Calu3 (cell line): ENCODE data around the gene EMC1. TPM values are rescaled to one million over a fixed set of nuclear protein-coding genes. Genes with fewer than 3 reads are reported as not detected.
A peak's percentile ranks its signal among the peaks of the same experiment; 100 is the strongest.
"Not testable (repeated sequence)": the region's sequence is repeated elsewhere in the genome, so short reads cannot be mapped to it uniquely, and the experiment has no call there.

ENCODE experiments used
- BruUV-seq: library from RNA; stranded (reverse); fragments of 400-500 nt; replicated peaks from 2 replicates; lab custom pipeline; 2021; lab: Mats Ljungman, UMichigan
- CTCF ChIA-PET: fragments of 300-600 bp; sonication (Branson Sonifier 250); formaldehyde crosslinking; loops from one replicate; lab custom pipeline; 2022; ENCODE audit warnings: antibody characterized with exemption; lab: Charles Lee
- DNase-seq: peaks from one replicate; pipeline ENCODE4 v3.0.0; 2022
- H3K27ac Mint-ChIP-seq: one replicate; pipeline ENCODE4 v1.8.0; 2022; ENCODE audit warnings: mixed read lengths; ENCODE audit not compliant: unreplicated experiment
- H3K27me3 Mint-ChIP-seq: one replicate; pipeline ENCODE4 v1.8.0; 2022; ENCODE audit warnings: mixed read lengths; ENCODE audit not compliant: unreplicated experiment
- H3K36me3 Mint-ChIP-seq: one replicate; pipeline ENCODE4 v1.8.0; 2022; ENCODE audit warnings: mild to moderate bottlenecking, moderate library complexity, mixed read lengths; ENCODE audit not compliant: insufficient read depth, unreplicated experiment
- H3K4me1 Mint-ChIP-seq: one replicate; pipeline ENCODE4 v1.8.0; 2022; ENCODE audit warnings: mild to moderate bottlenecking, low read depth, mixed read lengths; ENCODE audit not compliant: unreplicated experiment
- H3K4me3 Mint-ChIP-seq: one replicate; pipeline ENCODE4 v1.8.0; 2022; ENCODE audit warnings: mild to moderate bottlenecking, low read depth, moderate library complexity, mixed read lengths; ENCODE audit not compliant: unreplicated experiment
- H3K9me3 Mint-ChIP-seq: one replicate; pipeline ENCODE4 v1.8.0; 2022; ENCODE audit warnings: low read depth, mixed read lengths; ENCODE audit not compliant: unreplicated experiment
- CTCF ChIP-seq: fragments of 200-600 bp; IDR thresholded peaks from one replicate; pipeline ENCODE4 v1.8.0; 2022; ENCODE audit warnings: antibody characterized with exemption; ENCODE audit not compliant: unreplicated experiment
- intact Hi-C: fragments of 100-400 bp; cut with micrococcal nuclease; formaldehyde crosslinking; loops from one replicate; pipeline ENCODE4 v1.10.0; 2022; ENCODE audit not compliant: unreplicated experiment
- total RNA-seq: library from RNA; stranded (reverse); gene quantifications from 2 replicates; pipeline ENCODE4 v1.2.3, GENCODE V29; 2022

Gene EMC1
- total RNA-seq, 1 experiment from 2014 or later = 53.4 TPM

GRCh38 chr1:19274636-19275035 lies 23.3 kb upstream of the EMC1 start:
- CTCF ChIA-PET = no interaction called here
- no TSS peak for BruUV-seq
- peaks cover 14% of the 10 kb centered on the region for H3K36me3 Mint-ChIP-seq
- no peak overlapping the region for H3K27ac Mint-ChIP-seq
- H3K27me3 Mint-ChIP-seq = no peaks in the 10 kb centered on the region
- DNase-seq = no peak
- H3K9me3 Mint-ChIP-seq = no peaks in the 10 kb centered on the region
- peaks cover 16% of the 10 kb centered on the region for H3K4me1 Mint-ChIP-seq
- no peak for TF ChIP-seq CTCF
- intact Hi-C loops = no loop called here
- H3K4me3 Mint-ChIP-seq = peak overlapping the region; percentile 76

- intact Hi-C loops, DNase-seq, H3K27me3 Mint-ChIP-seq, H3K9me3 Mint-ChIP-seq, BruUV-seq, CTCF ChIA-PET: not testable (repeated sequence)
- H3K27ac Mint-ChIP-seq = peak overlapping the region; percentile 32
- peaks cover 14% of the 10 kb centered on the region for H3K36me3 Mint-ChIP-seq
- peaks cover 16% of the 10 kb centered on the region for H3K4me1 Mint-ChIP-seq
- H3K4me3 Mint-ChIP-seq = peak overlapping the region; percentile 76
Observed at GRCh38 chr1:19273844-19274531, 22.7 kb upstream of the EMC1 start.

GRCh38 chr1:19273106-19273843 lies 22.0 kb upstream of the EMC1 start:
- BruUV-seq = no TSS peak
- peaks cover 14% of the 10 kb centered on the region for H3K36me3 Mint-ChIP-seq
- CTCF ChIA-PET = interaction anchor here (1.2 kb wide), 1 partner anchor 15 kb away, joined by 4 read pairs; the partner anchor contains the start of gene AKR7A3
- DNase-seq = no peak
- peaks cover 16% of the 10 kb centered on the region for H3K4me1 Mint-ChIP-seq
- peak overlapping the region; percentile 32 for H3K27ac Mint-ChIP-seq
- no peaks in the 10 kb centered on the region for H3K27me3 Mint-ChIP-seq
- H3K9me3 Mint-ChIP-seq = no peaks in the 10 kb centered on the region
- H3K4me3 Mint-ChIP-seq = peak overlapping the region; percentile 76
- no peak for TF ChIP-seq CTCF
- intact Hi-C loops = no loop called here

GRCh38 chr1:19272064-19272463 lies 20.7 kb upstream of the EMC1 start:
- intact Hi-C loops = no loop called here
- Mint-ChIP-seq H3K27me3 (no peaks in the 10 kb centered on the region), H3K27ac (no peak overlapping the region), H3K4me1 (peaks cover 16% of the 10 kb centered on the region), H3K4me3 (no peak overlapping the region), H3K36me3 (peaks cover 14% of the 10 kb centered on the region), H3K9me3 (no peaks in the 10 kb centered on the region)
- no TSS peak for BruUV-seq
- CTCF ChIA-PET = no interaction called here
- DNase-seq = no peak
- TF ChIP-seq CTCF = no peak

- H3K9me3 Mint-ChIP-seq, DNase-seq, BruUV-seq, H3K27me3 Mint-ChIP-seq, intact Hi-C loops, CTCF ChIA-PET, H3K27ac Mint-ChIP-seq, H3K4me3 Mint-ChIP-seq: not testable (repeated sequence)
- Mint-ChIP-seq H3K36me3 (peaks cover 14% of the 10 kb centered on the region), H3K4me1 (peaks cover 16% of the 10 kb centered on the region)
Observed at GRCh38 chr1:19270343-19270730, 19.0 kb upstream of the EMC1 start.

- BruUV-seq, H3K4me3 Mint-ChIP-seq, intact Hi-C loops, DNase-seq, H3K27me3 Mint-ChIP-seq, H3K9me3 Mint-ChIP-seq, H3K27ac Mint-ChIP-seq: not testable (repeated sequence)
- Mint-ChIP-seq H3K36me3 (peaks cover 14% of the 10 kb centered on the region), H3K4me1 (peaks cover 16% of the 10 kb centered on the region)
- CTCF ChIA-PET = interaction anchor here (0.5 to 0.6 kb wide), 2 partner anchors 55 to 180 kb away, joined by 3 to 7 read pairs; no protein-coding TSS in a partner anchor
Observed at GRCh38 chr1:19269427-19270342, 18.4 kb upstream of the EMC1 start.
